K562 (cell line): ENCODE measurements around the gene PPIF. TPM values are rescaled to one million over a fixed set of nuclear protein-coding genes. Genes with fewer than 3 reads are reported as not detected.

ENCODE experiments used
- ARID2 ChIP-seq: fragments of 450-650 bp; IDR thresholded peaks from 2 replicates; pipeline ENCODE4 v1.6.1; 2017; ENCODE audit warnings: antibody characterized with exemption, mild to moderate bottlenecking
- BRF1 ChIP-seq: IDR thresholded peaks from 3 replicates; pipeline ENCODE4 v1.6.1; 2011; ENCODE audit warnings: borderline replicate concordance, mild to moderate bottlenecking; ENCODE audit not compliant: insufficient read length; ENCODE audit errors: extremely low read depth
- HIVEP1 ChIP-seq: fragments of 250-450 bp; sonication (Bioruptor Pico); IDR thresholded peaks from 2 replicates; pipeline ENCODE4 v1.4.0; 2020; ENCODE audit warnings: mild to moderate bottlenecking
- KDM5B ChIP-seq: fragments of 200-600 bp; sonication (generic); IDR thresholded peaks from 2 replicates; pipeline ENCODE4 v1.6.1; 2012; ENCODE audit warnings: low read depth, mild to moderate bottlenecking, moderate library complexity, low read length, control low read depth, inconsistent platforms; ENCODE audit not compliant: insufficient replicate concordance
- LEF1 ChIP-seq: fragments of 450-650 bp; IDR thresholded peaks from 2 replicates; pipeline ENCODE4 v1.6.1; 2016; ENCODE audit warnings: mild to moderate bottlenecking
- NFYB ChIP-seq: IDR thresholded peaks from 2 replicates; pipeline ENCODE4 v1.6.1; 2011; ENCODE audit warnings: mild to moderate bottlenecking, moderate library complexity; ENCODE audit not compliant: insufficient read length; ENCODE audit errors: extremely low read depth
- RCOR1 ChIP-seq, 2 experiments: IDR thresholded peaks; 2 replicates each; pipeline ENCODE4 v1.6.1; 2012; ENCODE audit warnings: low read depth in 2 of 2, low read length in 2 of 2, borderline replicate concordance in 1 of 2, improper control_type of control experiment in 1 of 2
- SAFB ChIP-seq: fragments of 200-400 bp; formaldehyde crosslinking; IDR thresholded peaks from 2 replicates; pipeline ENCODE4 v1.6.1; 2017; ENCODE audit warnings: low read depth, low read length, borderline replicate concordance
- SP2 ChIP-seq: IDR thresholded peaks from 2 replicates; pipeline ENCODE4 v1.6.1; 2011; ENCODE audit warnings: mild to moderate bottlenecking, low read depth, low read length, moderate library complexity; ENCODE audit not compliant: poor library complexity, severe bottlenecking; ENCODE audit errors: extremely low read depth
- STAT5A ChIP-seq: IDR thresholded peaks from 2 replicates; pipeline ENCODE4 v1.6.1; 2012; ENCODE audit warnings: low read length, inconsistent platforms, borderline replicate concordance
- ZFP1 ChIP-seq: fragments of 450-650 bp; formaldehyde crosslinking; IDR thresholded peaks from 2 replicates; pipeline ENCODE4 v1.4.0; 2020; ENCODE audit warnings: mild to moderate bottlenecking, mixed read lengths
- ZKSCAN8 ChIP-seq: fragments of 200-800 bp; sonication (Bioruptor generic); IDR thresholded peaks from 2 replicates; pipeline ENCODE4 v1.6.1; 2016; ENCODE audit warnings: missing genetic modification characterization, missing compliant biosample characterization
- ZNF165 ChIP-seq: fragments of 250-450 bp; sonication (Bioruptor Pico); IDR thresholded peaks from 2 replicates; pipeline ENCODE4 v1.4.0; 2020; ENCODE audit warnings: borderline replicate concordance
- ZNF184 ChIP-seq: sonication (generic); formaldehyde crosslinking; IDR thresholded peaks from 2 replicates; pipeline ENCODE4 v1.5.0; 2020; ENCODE audit warnings: missing genetic modification reagents
- ZNF408 ChIP-seq: fragments of 250-450 bp; sonication (Bioruptor Pico); IDR thresholded peaks from 2 replicates; pipeline ENCODE4 v1.4.0; 2020; ENCODE audit warnings: low read depth, mild to moderate bottlenecking, moderate library complexity
- ZNF79 ChIP-seq: fragments of 250-450 bp; sonication (Bioruptor Pico); IDR thresholded peaks from 2 replicates; pipeline ENCODE4 v1.4.0; 2020; ENCODE audit warnings: low read depth, mild to moderate bottlenecking, moderate library complexity
- polyA plus RNA-seq, 8 experiments: library from polyadenylated mRNA; depleted of rRNA in 4 of 8; stranded (reverse) in 5 of 8; unstranded in 3 of 8; fragments of >200 nt; fragmentation: Nextera tagmentation in 2 of 8; fragmentation: Illumina TruSeq in 1 of 8; extraction: Ambion mirVana in 2 of 8; extraction: Trizol in 1 of 8; gene quantifications; 2 replicates each; pipeline versions ENCODE4 v1.2.1 to v1.2.3, GENCODE V29; 2011 to 2014; ENCODE audit warnings: inconsistent platforms in 1 of 8, missing spikeins in 1 of 8
- total RNA-seq, 7 experiments: library from RNA; depleted of rRNA in 6 of 7; stranded (reverse); fragments of >200 nt in 6 of 7; fragmentation: Illumina TruSeq in 2 of 7; extraction: Trizol in 2 of 7; gene quantifications; 2 replicates each; pipeline versions ENCODE4 v1.2.1 to v1.2.3, GENCODE V29; 2011 to 2021; ENCODE audit warnings: low replicate concordance in 1 of 7
- TF ChIP-seq, protein P1 (sequence below): fragments of 450-650 bp; formaldehyde crosslinking; IDR thresholded peaks from 2 replicates; pipeline ENCODE4 v1.4.0; 2022; ENCODE audit warnings: mild to moderate bottlenecking, moderate library complexity
- TF ChIP-seq, protein P2 (sequence below): fragments of 250-450 bp; sonication (Bioruptor Pico); IDR thresholded peaks from 2 replicates; pipeline ENCODE4 v1.5.0; 2020; ENCODE audit warnings: mild to moderate bottlenecking
- TF ChIP-seq, protein P3 (sequence below): fragments of 250-450 bp; sonication (Bioruptor Pico); IDR thresholded peaks from 2 replicates; pipeline ENCODE4 v1.6.1; 2021; ENCODE audit warnings: mild to moderate bottlenecking
- TF ChIP-seq, protein P4 (sequence below): fragments of 250-450 bp; sonication (Bioruptor Pico); IDR thresholded peaks from 2 replicates; pipeline ENCODE4 v1.9.0; 2021; ENCODE audit warnings: mild to moderate bottlenecking
- TF ChIP-seq, protein P5 (sequence below): fragments of 450-650 bp; IDR thresholded peaks from 2 replicates; pipeline ENCODE4 v1.6.1; 2016; ENCODE audit warnings: missing biosample characterization, missing genetic modification characterization

Gene PPIF
- total and polyA plus RNA-seq, 9 of the 15 experiments (the other 6 are each of a cell fraction or from before 2014, with no cell fraction given), result 40.9 to 287 (median 117) TPM

DNA sequence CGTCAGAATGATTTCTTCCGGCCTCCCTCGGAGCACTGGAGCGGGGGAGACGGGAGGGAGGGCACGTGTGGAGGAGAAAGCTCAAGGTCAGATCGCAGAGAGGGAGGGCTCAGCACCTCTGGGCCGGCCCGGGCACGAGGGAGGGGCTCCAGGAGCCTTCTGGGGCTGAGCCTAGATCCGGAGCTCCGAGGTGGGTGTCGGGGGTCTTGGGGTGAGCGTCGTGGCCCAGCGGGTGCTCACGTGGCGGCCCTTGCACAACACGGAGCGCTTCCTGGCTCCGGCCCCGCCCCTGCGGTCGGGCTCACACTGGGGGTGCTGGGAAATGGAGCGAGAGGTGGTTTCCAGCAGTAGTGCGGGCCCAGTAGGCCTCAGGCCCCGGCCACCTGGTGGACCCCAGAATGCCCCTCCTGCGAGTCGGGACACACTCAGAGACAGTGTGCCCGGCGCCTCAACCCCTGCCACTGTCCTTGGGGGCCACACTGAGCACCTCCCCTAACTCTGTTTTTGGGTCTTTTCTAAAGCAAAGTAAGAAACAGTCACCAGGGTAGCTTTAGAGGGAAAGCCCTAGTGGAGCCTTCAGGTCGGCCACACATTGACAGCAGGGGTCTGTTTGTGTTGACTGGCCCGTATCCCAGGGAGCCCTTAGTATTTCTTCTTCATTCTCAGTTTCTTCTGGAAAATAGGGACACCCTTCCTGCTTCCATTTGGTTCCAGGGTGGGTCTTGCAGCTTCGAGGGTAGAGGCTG, 798 bp downstream of the PPIF start (continued):
- TF ChIP-seq RCOR1 (IDR thresholded peaks at IDR 0.05; ENCODE audit: borderline replicate concordance in 1 of 2, low read depth in 2 of 2, low read length in 2 of 2), result no peak
- TF ChIP-seq HIVEP1 (CRISPR knock-in tag), result no peak
- no peak for TF ChIP-seq SAFB
- no peak for TF ChIP-seq ZNF408
- TF ChIP-seq, protein P1, sequence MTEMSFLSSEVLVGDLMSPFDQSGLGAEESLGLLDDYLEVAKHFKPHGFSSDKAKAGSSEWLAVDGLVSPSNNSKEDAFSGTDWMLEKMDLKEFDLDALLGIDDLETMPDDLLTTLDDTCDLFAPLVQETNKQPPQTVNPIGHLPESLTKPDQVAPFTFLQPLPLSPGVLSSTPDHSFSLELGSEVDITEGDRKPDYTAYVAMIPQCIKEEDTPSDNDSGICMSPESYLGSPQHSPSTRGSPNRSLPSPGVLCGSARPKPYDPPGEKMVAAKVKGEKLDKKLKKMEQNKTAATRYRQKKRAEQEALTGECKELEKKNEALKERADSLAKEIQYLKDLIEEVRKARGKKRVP (CRISPR knock-in tag), result peak; percentile 61; the same call in 1 of the 2 replicates
- no peak for TF ChIP-seq ZNF79 (CRISPR knock-in tag)
- TF ChIP-seq NFYB, result no peak
- TF ChIP-seq, protein P2, sequence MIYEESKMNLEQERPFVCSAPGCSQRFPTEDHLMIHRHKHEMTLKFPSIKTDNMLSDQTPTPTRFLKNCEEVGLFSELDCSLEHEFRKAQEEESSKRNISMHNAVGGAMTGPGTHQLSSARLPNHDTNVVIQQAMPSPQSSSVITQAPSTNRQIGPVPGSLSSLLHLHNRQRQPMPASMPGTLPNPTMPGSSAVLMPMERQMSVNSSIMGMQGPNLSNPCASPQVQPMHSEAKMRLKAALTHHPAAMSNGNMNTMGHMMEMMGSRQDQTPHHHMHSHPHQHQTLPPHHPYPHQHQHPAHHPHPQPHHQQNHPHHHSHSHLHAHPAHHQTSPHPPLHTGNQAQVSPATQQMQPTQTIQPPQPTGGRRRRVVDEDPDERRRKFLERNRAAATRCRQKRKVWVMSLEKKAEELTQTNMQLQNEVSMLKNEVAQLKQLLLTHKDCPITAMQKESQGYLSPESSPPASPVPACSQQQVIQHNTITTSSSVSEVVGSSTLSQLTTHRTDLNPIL (CRISPR knock-in tag), result no peak
- TF ChIP-seq, protein P3, sequence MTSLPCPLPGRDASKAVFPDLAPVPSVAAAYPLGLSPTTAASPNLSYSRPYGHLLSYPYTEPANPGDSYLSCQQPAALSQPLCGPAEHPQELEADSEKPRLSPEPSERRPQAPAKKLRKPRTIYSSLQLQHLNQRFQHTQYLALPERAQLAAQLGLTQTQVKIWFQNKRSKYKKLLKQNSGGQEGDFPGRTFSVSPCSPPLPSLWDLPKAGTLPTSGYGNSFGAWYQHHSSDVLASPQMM, result no peak
- TF ChIP-seq ZNF165 (CRISPR knock-in tag), result no peak
- TF ChIP-seq ZKSCAN8 (CRISPR knock-in tag), result no peak
- TF ChIP-seq STAT5A, result no peak
- TF ChIP-seq ARID2, result no peak
- TF ChIP-seq ZFP1, result no peak
- peak; percentile 43; the same call in 1 of the 2 replicates for TF ChIP-seq LEF1
- TF ChIP-seq ZNF184 (CRISPR knock-in tag), result no peak
- TF ChIP-seq SP2, result no peak
- no peak for TF ChIP-seq KDM5B
- TF ChIP-seq BRF1, result no peak
- TF ChIP-seq, protein P4, sequence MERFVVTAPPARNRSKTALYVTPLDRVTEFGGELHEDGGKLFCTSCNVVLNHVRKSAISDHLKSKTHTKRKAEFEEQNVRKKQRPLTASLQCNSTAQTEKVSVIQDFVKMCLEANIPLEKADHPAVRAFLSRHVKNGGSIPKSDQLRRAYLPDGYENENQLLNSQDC, result no peak
- TF ChIP-seq, protein P5, sequence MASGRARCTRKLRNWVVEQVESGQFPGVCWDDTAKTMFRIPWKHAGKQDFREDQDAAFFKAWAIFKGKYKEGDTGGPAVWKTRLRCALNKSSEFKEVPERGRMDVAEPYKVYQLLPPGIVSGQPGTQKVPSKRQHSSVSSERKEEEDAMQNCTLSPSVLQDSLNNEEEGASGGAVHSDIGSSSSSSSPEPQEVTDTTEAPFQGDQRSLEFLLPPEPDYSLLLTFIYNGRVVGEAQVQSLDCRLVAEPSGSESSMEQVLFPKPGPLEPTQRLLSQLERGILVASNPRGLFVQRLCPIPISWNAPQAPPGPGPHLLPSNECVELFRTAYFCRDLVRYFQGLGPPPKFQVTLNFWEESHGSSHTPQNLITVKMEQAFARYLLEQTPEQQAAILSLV, result 0 out of 2 replicates have a peak, but pooled peaks have one; percentile 44
